Stimulated activated CD4-positive, alpha-beta T cell treated with anti-CD3 and anti-CD28 coated beads, Interleukin-15, amount 100 ng/mL, for 1 hour (primary cell): ENCODE data around the gene PLPP1.
"Not testable (repeated sequence)": the region's sequence is repeated elsewhere in the genome, so short reads cannot be mapped to it uniquely, and the experiment has no call there.

ENCODE experiments used
- DNase-seq, 2 donors: peaks; one replicate each; pipeline ENCODE4 v3.0.0-alpha.2; 2020; ENCODE audit warnings: low read depth in 1 of 2, low spot score in 1 of 2

The PLPP1 gene

DNA sequence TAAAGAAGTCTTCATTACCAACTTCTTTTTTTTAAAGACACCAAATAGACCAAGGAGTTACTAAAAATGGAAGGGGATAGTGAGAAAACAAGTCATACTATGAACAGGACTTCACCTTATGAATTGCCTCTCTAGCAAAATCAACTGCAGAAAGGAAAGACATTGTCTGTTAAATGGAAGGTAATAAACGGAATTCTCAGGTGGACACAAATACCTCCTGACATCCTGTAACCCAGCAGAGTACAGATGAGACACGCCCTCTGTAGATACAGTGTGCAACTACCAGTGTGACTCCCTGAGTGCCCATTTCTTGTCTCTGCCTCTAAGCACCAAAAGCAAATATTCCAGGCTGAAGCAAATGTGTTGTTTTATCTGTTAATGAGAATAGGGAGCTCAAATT, 12.2 kb upstream of the PLPP1 start:
- DNase-seq = no peak

- no peak for DNase-seq
Observed at GRCh38 chr5:55544341-55544740, 9.6 kb upstream of the PLPP1 start.

DNA sequence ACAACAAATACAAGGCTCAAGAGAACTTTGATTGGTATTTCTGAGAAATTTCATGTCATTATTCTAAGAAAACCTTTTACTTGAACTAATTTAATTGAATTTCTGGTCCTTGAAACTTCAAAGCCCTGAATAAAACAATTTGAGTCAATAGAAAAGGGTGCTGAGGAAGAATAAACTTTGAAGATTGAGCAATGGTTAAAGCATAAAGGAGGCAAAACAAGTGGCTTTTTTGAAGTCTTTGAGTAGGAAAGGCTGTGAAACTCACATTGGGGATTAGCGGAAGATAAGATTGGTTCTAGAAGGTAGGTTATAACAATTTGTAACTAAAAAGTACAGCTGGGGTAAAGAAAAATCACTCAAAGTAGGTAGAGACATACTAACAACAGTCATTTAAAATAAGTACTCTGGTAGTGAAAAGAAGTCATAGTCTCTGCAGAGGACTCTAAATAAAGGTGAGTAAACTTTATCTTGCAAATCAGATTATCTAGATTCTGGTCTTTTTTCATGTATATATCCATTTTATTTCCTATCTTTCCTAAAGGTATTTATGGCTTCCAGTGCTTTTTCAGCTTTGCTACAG, 6.4 kb upstream of the PLPP1 start:
- DNase-seq = no peak

GRCh38 chr5:55540525-55540924, 5.8 kb upstream of the PLPP1 start:
- no peak for DNase-seq

- DNase-seq = no peak
Observed at GRCh38 chr5:55540024-55540423, 5.3 kb upstream of the PLPP1 start.

DNA sequence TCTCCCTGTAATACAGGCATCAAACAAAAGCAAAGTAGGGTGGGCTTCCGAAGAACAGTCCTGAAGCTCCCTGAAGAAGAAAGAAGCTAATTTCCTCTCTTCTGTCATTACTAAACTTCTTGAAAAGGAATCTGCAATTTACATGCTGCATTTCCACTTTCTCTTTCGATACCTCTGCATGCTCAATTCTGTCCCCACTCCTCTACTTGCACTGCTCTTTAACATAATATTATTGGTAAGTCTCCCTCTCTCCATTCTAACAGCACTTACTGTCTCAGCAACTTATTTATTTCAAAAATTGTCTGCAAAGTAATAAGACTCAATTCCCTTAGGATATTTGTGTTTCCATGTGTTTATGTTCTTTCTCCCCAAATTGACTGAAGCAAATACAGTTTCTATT, 3.9 kb upstream of the PLPP1 start:
- no peak for DNase-seq

- DNase-seq = not testable (repeated sequence)
Observed at GRCh38 chr5:55537315-55537714, 2.6 kb upstream of the PLPP1 start.

DNA sequence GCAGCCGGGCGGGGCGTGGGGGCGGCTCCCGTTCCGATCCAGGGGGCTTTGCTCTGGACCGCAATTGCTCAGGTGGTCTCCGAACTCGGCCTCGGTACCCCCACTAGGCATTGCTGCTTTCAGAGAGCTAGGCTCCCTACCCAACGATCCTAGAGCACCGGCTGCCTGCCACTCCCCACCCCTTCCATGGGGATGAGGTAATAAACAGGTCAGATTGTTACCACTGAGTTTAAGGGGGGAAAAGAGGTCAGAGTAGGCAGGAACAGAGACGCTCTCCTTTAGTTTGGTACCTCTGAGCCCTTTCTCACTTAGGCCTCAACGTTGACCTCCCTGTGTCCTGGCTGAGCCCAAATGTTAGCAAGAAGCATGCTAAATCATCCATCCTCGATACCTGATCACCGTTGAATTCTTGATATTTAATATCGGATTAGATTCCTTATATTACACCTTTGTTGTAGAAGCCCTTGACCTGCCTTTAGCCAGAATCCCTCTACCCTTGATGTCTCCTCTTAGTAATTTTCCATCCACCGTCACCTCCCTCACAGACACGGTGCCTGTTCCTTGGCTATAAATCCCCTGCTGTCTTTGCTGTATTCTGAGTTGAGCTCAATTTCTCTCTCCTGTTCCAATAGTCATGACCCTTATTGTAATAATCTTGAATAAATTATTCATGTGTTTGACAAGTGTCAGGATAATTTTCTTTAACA, 588 bp upstream of the PLPP1 start:
- DNase-seq = no peak

GRCh38 chr5:55533521-55534435, 986 bp downstream of the PLPP1 start:
- DNase-seq = peak in 1 of 2 donors; percentile 2

GRCh38 chr5:55530669-55531068, 4.1 kb downstream of the PLPP1 start:
- no peak for DNase-seq

DNA sequence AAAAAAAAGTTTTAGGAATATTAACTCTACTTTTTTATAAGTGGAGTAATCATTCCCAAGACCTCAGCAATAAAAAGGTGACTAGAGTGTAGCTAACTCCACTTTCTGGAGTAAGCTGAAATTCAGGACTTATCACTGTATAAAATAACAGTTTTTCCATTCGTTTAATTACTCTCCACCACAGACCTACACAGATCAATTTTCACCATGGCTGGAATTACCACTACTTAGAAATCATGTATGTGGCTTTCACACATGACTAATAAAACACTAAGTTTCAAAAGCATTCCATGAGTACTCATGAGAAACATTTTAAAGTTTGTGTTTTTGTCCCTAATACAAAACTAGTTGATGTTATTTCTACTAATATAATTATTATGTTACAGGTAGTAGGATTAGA, 9.9 kb downstream of the PLPP1 start:
- no peak for DNase-seq

DNA sequence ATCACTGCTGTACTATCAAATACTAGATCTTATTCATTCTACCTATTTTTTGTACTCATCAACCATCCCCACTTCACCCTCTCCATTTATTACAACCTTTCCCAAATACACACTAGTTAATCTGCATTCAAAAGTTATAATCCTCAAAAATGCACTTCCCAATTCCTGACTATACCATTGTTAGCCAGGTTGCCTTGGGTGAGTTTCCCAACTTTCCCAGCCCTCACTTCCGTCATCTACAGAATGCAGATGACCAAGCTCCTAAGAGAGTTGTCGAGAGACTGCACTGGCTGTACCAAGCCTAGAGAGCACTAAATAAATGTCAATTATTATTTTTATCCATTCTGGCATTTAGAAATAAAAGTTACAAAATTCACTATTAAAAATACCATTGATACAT, 11.5 kb downstream of the PLPP1 start:
- DNase-seq = no peak

DNA sequence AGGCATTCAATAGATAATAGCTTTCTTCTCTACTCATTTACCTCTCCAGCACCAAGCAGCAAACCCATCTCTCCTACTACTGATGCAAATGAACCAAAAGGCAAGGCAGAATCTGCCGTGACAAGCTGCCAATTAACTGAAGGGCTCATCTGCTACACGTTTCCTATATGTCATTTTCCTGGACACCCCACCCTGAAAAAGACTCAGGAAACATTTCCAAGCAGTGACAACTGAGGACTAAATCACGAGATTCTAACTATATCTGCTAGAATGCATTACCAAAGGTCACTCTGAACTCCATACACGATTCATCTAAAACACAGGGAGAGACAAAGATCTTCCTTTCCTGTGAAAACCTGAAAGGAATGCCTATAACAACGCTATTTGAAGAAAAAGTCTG, 12.9 kb downstream of the PLPP1 start:
- DNase-seq = no peak

DNA sequence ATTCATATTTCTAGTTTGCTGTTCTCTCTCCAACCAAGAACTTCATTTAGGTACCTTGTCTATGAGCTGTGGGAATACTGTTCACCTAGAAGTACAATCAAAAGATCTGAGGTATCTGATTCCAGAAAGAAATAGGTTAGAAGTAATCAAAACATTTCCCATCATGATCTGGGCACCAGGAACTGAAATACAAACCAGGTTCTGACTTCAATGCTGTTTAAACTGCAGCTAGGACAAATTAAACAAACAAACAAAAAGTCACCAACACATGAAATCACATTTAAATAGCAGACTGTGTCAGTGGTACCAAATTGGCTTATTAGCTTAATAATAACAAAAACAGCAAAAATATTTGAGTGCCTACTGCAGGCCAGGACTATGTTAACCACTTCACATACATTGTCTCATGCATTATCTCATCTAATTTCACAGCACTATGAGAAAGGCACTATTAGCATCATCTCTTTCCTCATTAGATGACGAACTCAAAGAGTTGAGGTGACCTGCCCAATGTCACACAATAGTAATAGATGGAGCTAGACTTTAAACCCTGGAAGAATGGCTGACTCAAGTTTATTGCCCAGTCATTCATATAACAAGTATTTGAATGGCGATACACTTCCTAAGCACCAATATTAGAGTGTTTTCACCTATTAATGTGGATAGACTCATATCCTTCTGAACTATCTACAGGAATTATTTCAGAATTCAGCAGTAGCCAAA, 14.5 kb downstream of the PLPP1 start:
- no peak for DNase-seq

- DNase-seq = no peak
Observed at GRCh38 chr5:55518831-55519390, 15.9 kb downstream of the PLPP1 start.

GRCh38 chr5:55517804-55518203, 17.0 kb downstream of the PLPP1 start:
- no peak for DNase-seq

GRCh38 chr5:55511010-55511409, 23.8 kb downstream of the PLPP1 start:
- no peak for DNase-seq

- no peak for DNase-seq
Observed at GRCh38 chr5:55510523-55510880, 24.3 kb downstream of the PLPP1 start.

DNA sequence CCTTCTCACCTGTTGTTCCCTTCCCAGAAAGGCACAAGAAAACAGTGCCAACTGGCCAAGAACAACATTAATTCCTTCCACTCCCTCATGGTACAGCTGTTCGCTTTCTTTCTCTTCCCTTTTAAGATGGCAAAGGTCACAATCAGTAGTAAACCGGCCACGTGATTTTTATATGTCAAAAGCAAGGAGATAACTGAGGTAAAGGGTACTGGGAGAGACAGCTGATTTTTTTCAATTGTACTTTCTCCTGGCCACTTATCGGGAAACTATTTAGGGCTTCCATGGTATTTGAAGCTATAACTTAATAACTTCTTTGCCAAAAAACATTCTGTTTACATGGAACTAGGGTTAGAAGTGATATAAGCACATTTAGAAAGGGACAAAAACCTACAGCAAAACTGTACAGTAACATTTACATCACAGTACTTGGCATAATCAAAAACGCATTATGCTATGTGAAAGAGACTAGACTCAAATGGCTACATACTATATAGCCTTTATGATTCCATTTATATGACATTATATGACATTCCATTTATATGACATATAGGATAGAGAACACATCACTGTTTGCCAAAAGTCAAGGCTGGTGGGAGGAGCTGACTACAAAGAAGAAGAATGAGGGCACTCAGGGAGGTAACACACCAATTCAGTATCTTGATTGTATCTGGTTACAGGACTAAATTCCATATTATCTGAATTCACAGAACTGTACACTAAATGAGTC, 24.8 kb downstream of the PLPP1 start:
- DNase-seq = no peak

DNA sequence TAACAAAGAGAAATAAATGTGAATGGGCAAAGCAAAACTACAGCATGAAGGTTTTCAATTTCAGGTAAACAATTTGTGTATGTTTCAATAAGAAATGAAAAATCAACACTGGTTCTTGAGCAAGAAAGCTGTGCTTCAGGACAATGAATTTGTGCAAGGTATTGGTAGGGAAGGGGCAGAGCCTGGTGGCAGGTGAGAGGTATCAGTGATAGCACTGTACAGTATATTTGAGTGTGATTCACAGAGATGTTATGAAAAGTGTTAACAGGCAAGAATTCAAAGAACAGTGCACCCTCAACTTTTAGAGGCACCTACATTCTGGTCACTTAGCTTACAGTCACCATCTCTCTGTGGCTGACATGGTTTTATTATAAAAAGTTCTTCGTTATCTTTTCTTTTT, 25.7 kb downstream of the PLPP1 start:
- DNase-seq = no peak

DNA sequence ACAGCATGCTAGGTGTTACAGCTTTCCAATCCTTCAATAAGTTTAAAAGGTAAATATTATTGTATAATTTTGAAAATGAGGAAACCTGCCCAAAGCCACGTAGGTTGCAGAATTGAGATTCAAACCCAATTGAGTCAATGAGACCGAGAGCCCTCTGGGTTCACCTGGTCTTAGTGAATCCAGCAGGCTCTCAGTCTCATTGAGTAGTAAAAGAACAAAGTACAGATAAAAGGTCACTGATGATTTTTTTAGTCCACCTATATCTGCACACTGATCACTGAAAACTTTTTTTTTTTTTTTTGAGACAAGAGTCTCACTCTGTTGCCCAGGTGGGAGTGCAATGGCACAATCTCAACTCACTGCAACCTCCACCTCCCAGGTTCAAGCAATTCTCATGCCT, 27.2 kb downstream of the PLPP1 start:
- DNase-seq = no peak
